ENCODE data around the gene HPGD.

DNA sequence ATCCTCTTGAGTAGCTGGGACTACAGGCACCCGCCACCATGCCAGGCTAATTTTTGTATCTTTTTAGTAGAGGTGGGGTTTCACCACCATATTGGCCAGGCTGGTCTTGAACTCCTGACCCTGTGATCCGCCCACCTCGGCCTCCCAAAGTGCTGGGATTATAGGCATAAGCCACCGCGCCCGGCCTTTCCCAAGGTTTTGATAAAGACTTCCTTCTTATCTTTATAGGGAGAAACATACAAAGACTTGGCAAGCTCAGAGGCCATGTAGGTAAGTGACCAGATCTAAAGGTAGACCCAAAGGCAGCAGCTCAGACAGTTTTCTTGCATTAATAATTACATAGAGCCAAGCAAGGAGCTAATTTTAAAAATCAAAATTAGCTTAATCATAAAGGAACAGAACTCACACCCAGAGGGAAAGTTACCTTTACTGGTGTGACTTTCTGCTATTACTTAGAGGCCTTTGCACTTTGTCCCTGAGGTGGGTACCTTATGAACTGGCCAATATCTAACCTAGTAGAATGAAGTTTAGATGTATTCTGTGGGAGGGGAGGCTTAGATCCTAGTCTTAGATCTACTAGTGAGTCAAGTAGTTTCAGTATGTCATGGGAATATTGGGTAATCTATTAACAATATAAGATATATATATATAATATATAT, 67.3 kb downstream of the HPGD start:
- TF ChIP-seq, protein P1, sequence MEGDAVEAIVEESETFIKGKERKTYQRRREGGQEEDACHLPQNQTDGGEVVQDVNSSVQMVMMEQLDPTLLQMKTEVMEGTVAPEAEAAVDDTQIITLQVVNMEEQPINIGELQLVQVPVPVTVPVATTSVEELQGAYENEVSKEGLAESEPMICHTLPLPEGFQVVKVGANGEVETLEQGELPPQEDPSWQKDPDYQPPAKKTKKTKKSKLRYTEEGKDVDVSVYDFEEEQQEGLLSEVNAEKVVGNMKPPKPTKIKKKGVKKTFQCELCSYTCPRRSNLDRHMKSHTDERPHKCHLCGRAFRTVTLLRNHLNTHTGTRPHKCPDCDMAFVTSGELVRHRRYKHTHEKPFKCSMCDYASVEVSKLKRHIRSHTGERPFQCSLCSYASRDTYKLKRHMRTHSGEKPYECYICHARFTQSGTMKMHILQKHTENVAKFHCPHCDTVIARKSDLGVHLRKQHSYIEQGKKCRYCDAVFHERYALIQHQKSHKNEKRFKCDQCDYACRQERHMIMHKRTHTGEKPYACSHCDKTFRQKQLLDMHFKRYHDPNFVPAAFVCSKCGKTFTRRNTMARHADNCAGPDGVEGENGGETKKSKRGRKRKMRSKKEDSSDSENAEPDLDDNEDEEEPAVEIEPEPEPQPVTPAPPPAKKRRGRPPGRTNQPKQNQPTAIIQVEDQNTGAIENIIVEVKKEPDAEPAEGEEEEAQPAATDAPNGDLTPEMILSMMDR (IDR thresholded peaks at IDR 0.05) = no peak
- no peak for TF ChIP-seq POLR2A (IDR thresholded peaks at IDR 0.05)

Measured in Peyer's patch (tissue), 4 donors.